K562 (cell line): ENCODE results near the gene DOCK6. TPM values are rescaled to one million over a fixed set of nuclear protein-coding genes. Genes with fewer than 3 reads are reported as not detected.

Source experiments
- ATAC-seq: fragments of 200-7000 bp; cut with Tn5 transposase; 3 replicates; pipeline ENCODE4 v1.9.1; 2020; ENCODE audit warnings: moderate library complexity
- BruUV-seq: library from RNA; stranded (reverse); fragments of 400-500 nt; replicated peaks from 2 replicates; lab custom pipeline; 2021; lab: Mats Ljungman, UMichigan
- CTCF ChIA-PET: fragments of 300-600 bp; formaldehyde crosslinking; extraction: SDS; loops from one replicate; lab custom pipeline; 2021; ENCODE audit warnings: low intra/inter-chr PET ratio; lab: Yijun Ruan, JAX
- POLR2A ChIA-PET: fragments of 300-600, 350-650 bp; sonication (Branson Sonifier 250); formaldehyde crosslinking; extraction: SDS; loops from one replicate; lab custom pipeline; 2021; ENCODE audit warnings: antibody characterized with exemption, inconsistent platforms; lab: Yijun Ruan, JAX
- DNase-seq, 4 experiments: peaks; one replicate each; pipeline versions ENCODE4 v3.0.0 to v3.0.0-alpha.2; 2011 to 2018; ENCODE audit warnings: low spot score in 3 of 4, mixed read lengths in 3 of 4; ENCODE audit errors: extremely low read depth in 1 of 4
- FAIRE-seq: peaks from 2 replicates; lab custom pipeline; 2011; peaks lifted over from hg19 to GRCh38; lab: Jason Lieb, UNC
- H2AFZ ChIP-seq: 2 replicates; pipeline ENCODE4 v1.6.0; 2011; ENCODE audit warnings: low read depth, low read length, control low read depth, inconsistent platforms
- H3K27ac ChIP-seq: fragments of 200-600 bp; 3 replicates; pipeline ENCODE4 v1.8.0; 2011; ENCODE audit warnings: low read depth, mild to moderate bottlenecking, control low read depth, inconsistent platforms, low read length, moderate library complexity, mixed read lengths; ENCODE audit errors: extremely low read depth
- H3K27me3 ChIP-seq, 2 experiments: fragments of 300-600 bp in 1 of 2; 2 replicates in 1 of 2; 3 replicates in 1 of 2; pipeline versions ENCODE4 v1.6.0 to v1.8.0; 2011; ENCODE audit warnings: inconsistent platforms in 2 of 2, low read length in 2 of 2, mild to moderate bottlenecking in 1 of 2, mixed read lengths in 1 of 2, moderate library complexity in 1 of 2; ENCODE audit not compliant: control insufficient read depth in 2 of 2, insufficient read depth in 2 of 2
- H3K36me3 ChIP-seq: fragments of 300-600 bp; 3 replicates; pipeline ENCODE4 v1.8.0; 2011; ENCODE audit warnings: mild to moderate bottlenecking, low read length, inconsistent platforms; ENCODE audit not compliant: control insufficient read depth, insufficient read depth
- H3K4me1 ChIP-seq, 2 experiments: fragments of 200-600 bp in 1 of 2; replicated peaks in 1 of 2; 2 replicates in 1 of 2; 3 replicates in 1 of 2; pipeline versions ENCODE4 v1.5.1 to v1.8.0; 2011; ENCODE audit warnings: inconsistent platforms in 2 of 2, low read length in 2 of 2, mild to moderate bottlenecking in 1 of 2, mixed read lengths in 1 of 2, moderate library complexity in 1 of 2; ENCODE audit not compliant: control insufficient read depth in 2 of 2, insufficient read depth in 2 of 2
- H3K4me2 ChIP-seq: 2 replicates; pipeline ENCODE4 v1.6.1; 2011; ENCODE audit warnings: low read length, control low read depth, inconsistent platforms, mixed read lengths; ENCODE audit not compliant: insufficient read depth
- H3K4me3 ChIP-seq: fragments of 200-600 bp; sonication (generic), shearing (Covaris generic); 2 replicates; pipeline ENCODE4 v1.5.1; 2016; ENCODE audit warnings: control low read depth, inconsistent platforms
- H3K79me2 ChIP-seq: fragments of 200-600 bp; 3 replicates; pipeline ENCODE4 v1.8.0; 2011; ENCODE audit warnings: low read length, inconsistent platforms; ENCODE audit not compliant: control insufficient read depth, insufficient read depth
- H3K9ac ChIP-seq, 2 experiments: 2 replicates each; pipeline versions ENCODE4 v1.6.0 to v1.6.1; 2011; ENCODE audit warnings: low read depth in 2 of 2, low read length in 2 of 2, control low read depth in 1 of 2, inconsistent platforms in 1 of 2, mild to moderate bottlenecking in 1 of 2, mixed read lengths in 1 of 2; ENCODE audit not compliant: insufficient read depth in 1 of 2
- H3K9me1 ChIP-seq: one replicate; pipeline ENCODE4 v1.6.0; 2011; ENCODE audit warnings: inconsistent platforms, mild to moderate bottlenecking, low read length, moderate library complexity; ENCODE audit not compliant: control insufficient read depth, insufficient read depth
- H3K9me3 ChIP-seq: replicated peaks from 2 replicates; pipeline ENCODE4 v1.5.1; 2011; ENCODE audit warnings: low read depth, low read length, inconsistent platforms; ENCODE audit not compliant: control insufficient read depth, insufficient read depth
- H4K20me1 ChIP-seq: replicated peaks from 2 replicates; pipeline ENCODE4 v1.6.1; 2011; ENCODE audit warnings: low read length, inconsistent platforms, mixed read lengths; ENCODE audit not compliant: control insufficient read depth, insufficient read depth
- ADNP ChIP-seq: fragments of 200-800 bp; sonication (Bioruptor generic); IDR thresholded peaks from 2 replicates; pipeline ENCODE4 v1.6.1; 2016; ENCODE audit warnings: missing genetic modification characterization, missing compliant biosample characterization
- C11orf30 ChIP-seq: fragments of 450-650 bp; IDR thresholded peaks from 2 replicates; pipeline ENCODE4 v1.6.1; 2016; ENCODE audit warnings: low read depth, mild to moderate bottlenecking
- FOXK1 ChIP-seq: sonication (generic); formaldehyde crosslinking; IDR thresholded peaks from 2 replicates; pipeline ENCODE4 v1.8.0; 2022; ENCODE audit warnings: missing genetic modification reagents, mild to moderate bottlenecking, borderline replicate concordance
- HMBOX1 ChIP-seq: sonication (generic); IDR thresholded peaks from 2 replicates; pipeline ENCODE4 v1.6.1; 2016
- RBM25 ChIP-seq: fragments of 200-400 bp; formaldehyde crosslinking; IDR thresholded peaks from 2 replicates; pipeline ENCODE4 v1.6.1; 2018; ENCODE audit warnings: low read length, low read depth, moderate library complexity; ENCODE audit not compliant: severe bottlenecking
- ZKSCAN3 ChIP-seq: fragments of 250-450 bp; sonication (Bioruptor Pico); IDR thresholded peaks from 2 replicates; pipeline ENCODE4 v1.4.0; 2020
- ZNF23 ChIP-seq: fragments of 250-450 bp; sonication (Bioruptor Pico); IDR thresholded peaks from 2 replicates; pipeline ENCODE4 v1.4.0; 2020; ENCODE audit warnings: mild to moderate bottlenecking
- ZNF324 ChIP-seq: fragments of 250-450 bp; sonication (Bioruptor Pico); IDR thresholded peaks from 2 replicates; pipeline ENCODE4 v1.4.0; 2020; ENCODE audit warnings: mild to moderate bottlenecking
- ZNF609 ChIP-seq: sonication (generic); formaldehyde crosslinking; IDR thresholded peaks from 2 replicates; pipeline ENCODE4 v1.8.1; 2023; ENCODE audit warnings: missing genetic modification reagents, mild to moderate bottlenecking, borderline replicate concordance
- WGBS: fragments of 100-300 bp; shearing (Covaris generic); methylation state at CpG from one replicate; pipeline ENCODE4 v1.1.6; 2016; ENCODE audit warnings: low coverage, mixed read lengths; ENCODE audit not compliant: insufficient coverage; ENCODE audit errors: missing lambda C conversion rate; 5-methylcytosine and 5-hydroxymethylcytosine counted together
- in situ Hi-C: fragments of 300-500 bp; cut with MboI; formaldehyde crosslinking; loops from 4 replicates; pipeline ENCODE4 v1.15.0; 2018; ENCODE audit warnings: inconsistent platforms, mixed read lengths
- intact Hi-C: fragments of 100-400 bp; cut with micrococcal nuclease; formaldehyde crosslinking; loops from 2 replicates; pipeline ENCODE4 v1.14.2; 2022
- polyA plus RNA-seq, 8 experiments: library from polyadenylated mRNA; depleted of rRNA in 4 of 8; stranded (reverse) in 5 of 8; unstranded in 3 of 8; fragments of >200 nt; fragmentation: Nextera tagmentation in 2 of 8; fragmentation: Illumina TruSeq in 1 of 8; extraction: Ambion mirVana in 2 of 8; extraction: Trizol in 1 of 8; gene quantifications; 2 replicates each; pipeline versions ENCODE4 v1.2.1 to v1.2.3, GENCODE V29; 2011 to 2014; ENCODE audit warnings: inconsistent platforms in 1 of 8, missing spikeins in 1 of 8
- total RNA-seq, 7 experiments: library from RNA; depleted of rRNA in 6 of 7; stranded (reverse); fragments of >200 nt in 6 of 7; fragmentation: Illumina TruSeq in 2 of 7; extraction: Trizol in 2 of 7; gene quantifications; 2 replicates each; pipeline versions ENCODE4 v1.2.1 to v1.2.3, GENCODE V29; 2011 to 2021; ENCODE audit warnings: low replicate concordance in 1 of 7
- TF ChIP-seq, protein P1 (sequence below), 2 experiments: fragments of 450-650 bp; conservative IDR thresholded peaks; 2 replicates each; pipeline ENCODE4 v1.6.1; 2017; ENCODE audit warnings: mild to moderate bottlenecking in 2 of 2, moderate library complexity in 2 of 2
- TF ChIP-seq, protein P2 (sequence below): fragments of 450-650 bp; IDR thresholded peaks from 2 replicates; pipeline ENCODE4 v1.6.1; 2014; ENCODE audit warnings: low read depth, mild to moderate bottlenecking, moderate library complexity, borderline replicate concordance

DOCK6 gene
- total and polyA plus RNA-seq, 9 of the 15 experiments (the other 6 are each of a cell fraction or from before 2014, with no cell fraction given), result 0.35 to 19.3 (median 3.8) TPM

DNA sequence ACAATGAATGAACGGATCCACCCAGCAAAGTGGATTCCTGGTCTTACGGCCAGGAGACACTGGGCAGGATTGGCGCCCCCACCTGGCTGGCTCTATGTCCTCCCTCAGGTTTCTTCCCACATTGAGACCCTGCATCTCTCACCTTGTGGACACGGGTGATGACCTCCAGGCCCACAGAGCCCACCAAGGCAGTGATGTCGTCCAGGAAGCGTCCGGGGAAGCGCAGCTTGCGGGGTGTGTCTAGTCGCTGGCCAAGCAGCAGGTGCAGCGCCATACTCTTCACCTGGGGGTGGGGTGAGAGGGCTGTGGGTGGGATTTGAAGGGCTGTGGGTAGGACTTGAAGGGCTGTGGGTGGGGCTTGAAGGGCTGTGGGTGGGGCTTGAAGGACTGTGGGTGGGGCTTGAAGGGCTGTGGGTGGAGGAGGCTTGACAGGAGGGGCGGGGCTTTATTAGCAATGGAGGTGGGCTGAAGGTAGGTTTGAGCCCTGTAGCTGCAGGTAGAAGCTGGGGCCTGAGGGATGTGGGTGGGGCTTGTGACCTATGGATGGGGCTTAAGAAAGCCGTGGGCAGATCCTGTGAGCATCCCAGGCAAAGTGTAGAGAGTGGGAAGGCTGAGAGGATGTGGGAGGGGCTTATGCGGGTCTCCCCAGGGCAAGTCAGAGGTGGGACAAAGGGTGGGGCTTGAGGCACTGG is 35.0 kb downstream of the DOCK6 start (continued):
- TF ChIP-seq ZNF609, result no peak

DNA sequence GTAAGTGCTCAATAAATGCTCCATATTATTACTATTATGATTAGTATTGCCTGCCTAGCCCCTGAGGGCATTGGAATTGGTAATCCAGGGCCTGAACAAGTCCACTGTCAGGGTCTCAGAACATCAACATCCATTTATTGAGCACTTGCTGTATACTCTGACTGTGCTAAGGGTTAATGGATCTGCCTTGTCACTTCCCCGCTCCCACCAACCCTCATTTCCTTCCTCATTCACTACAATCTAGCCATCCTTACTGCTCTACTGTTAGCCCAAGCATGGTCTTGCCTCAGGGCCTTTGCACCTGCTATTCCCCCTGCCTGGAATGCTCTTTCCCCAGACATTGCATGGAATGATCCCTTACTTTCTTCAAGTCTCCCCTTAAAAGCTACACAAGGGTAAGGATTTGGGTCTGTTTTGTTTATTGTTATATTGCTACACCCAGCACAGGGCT is 35.6 kb downstream of the DOCK6 start:
- peak overlapping the region; percentile 68 for H3K4me2 ChIP-seq
- no peaks in the 10 kb centered on the region for H3K27me3 ChIP-seq
- H3K9me3 ChIP-seq, result peaks cover 3% of the 10 kb centered on the region; the same call in 1 of the 2 replicates
- no peak for DNase-seq
- H3K36me3 ChIP-seq, result no peaks in the 10 kb centered on the region
- H3K9me1 ChIP-seq, result peaks cover 4% of the 10 kb centered on the region
- peaks cover 4 to 18% of the 10 kb centered on the region in 2 experiments; a peak in 3 of 5 replicates for H3K4me1 ChIP-seq
- ChIA-PET CTCF (no interaction called here), POLR2A (no interaction called here)
- peak overlapping the region; percentile 32; the same call in 2 of the 3 replicates for H3K27ac ChIP-seq
- no peak for FAIRE-seq
- in situ Hi-C loops (no loop called here), intact Hi-C loops (no loop called here)
- WGBS, result 55% methylated on average over 1 of the region's 1 CpG
- H3K9ac ChIP-seq, result no peak overlapping the region
- no peak for ATAC-seq
- no peaks in the 10 kb centered on the region for H3K79me2 ChIP-seq
- BruUV-seq, result no TSS peak
- peaks cover 3% of the 10 kb centered on the region; the same call in 1 of the 2 replicates for H4K20me1 ChIP-seq
- H3K4me3 ChIP-seq, result no peak overlapping the region
- H2AFZ ChIP-seq, result peak overlapping the region; percentile 83; the same call in 1 of the 2 replicates
- TF ChIP-seq, protein P1, sequence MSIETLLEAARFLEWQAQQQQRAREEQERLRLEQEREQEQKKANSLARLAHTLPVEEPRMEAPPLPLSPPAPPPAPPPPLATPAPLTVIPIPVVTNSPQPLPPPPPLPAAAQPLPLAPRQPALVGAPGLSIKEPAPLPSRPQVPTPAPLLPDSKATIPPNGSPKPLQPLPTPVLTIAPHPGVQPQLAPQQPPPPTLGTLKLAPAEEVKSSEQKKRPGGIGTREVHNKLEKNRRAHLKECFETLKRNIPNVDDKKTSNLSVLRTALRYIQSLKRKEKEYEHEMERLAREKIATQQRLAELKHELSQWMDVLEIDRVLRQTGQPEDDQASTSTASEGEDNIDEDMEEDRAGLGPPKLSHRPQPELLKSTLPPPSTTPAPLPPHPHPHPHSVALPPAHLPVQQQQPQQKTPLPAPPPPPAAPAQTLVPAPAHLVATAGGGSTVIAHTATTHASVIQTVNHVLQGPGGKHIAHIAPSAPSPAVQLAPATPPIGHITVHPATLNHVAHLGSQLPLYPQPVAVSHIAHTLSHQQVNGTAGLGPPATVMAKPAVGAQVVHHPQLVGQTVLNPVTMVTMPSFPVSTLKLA (conservative IDR thresholded peaks at IDR 0.05), result no peak
- TF ChIP-seq ADNP (tag) (peak; percentile 86), FOXK1 (CRISPR knock-in tag) (no peak), C11orf30 (no peak), ZKSCAN3 (CRISPR knock-in tag) (no peak), HMBOX1 (no peak), RBM25 (peak; percentile 93), ZNF23 (CRISPR knock-in tag) (no peak), ZNF324 (no peak)
- TF ChIP-seq, protein P2, sequence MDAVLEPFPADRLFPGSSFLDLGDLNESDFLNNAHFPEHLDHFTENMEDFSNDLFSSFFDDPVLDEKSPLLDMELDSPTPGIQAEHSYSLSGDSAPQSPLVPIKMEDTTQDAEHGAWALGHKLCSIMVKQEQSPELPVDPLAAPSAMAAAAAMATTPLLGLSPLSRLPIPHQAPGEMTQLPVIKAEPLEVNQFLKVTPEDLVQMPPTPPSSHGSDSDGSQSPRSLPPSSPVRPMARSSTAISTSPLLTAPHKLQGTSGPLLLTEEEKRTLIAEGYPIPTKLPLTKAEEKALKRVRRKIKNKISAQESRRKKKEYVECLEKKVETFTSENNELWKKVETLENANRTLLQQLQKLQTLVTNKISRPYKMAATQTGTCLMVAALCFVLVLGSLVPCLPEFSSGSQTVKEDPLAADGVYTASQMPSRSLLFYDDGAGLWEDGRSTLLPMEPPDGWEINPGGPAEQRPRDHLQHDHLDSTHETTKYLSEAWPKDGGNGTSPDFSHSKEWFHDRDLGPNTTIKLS, result no peak
